WTC11 (cell line): ENCODE results near the gene SYNDIG1. TPM values are rescaled to one million over a fixed set of nuclear protein-coding genes. Genes with fewer than 3 reads are reported as not detected.

Experiments used
- ATAC-seq: fragments of 200-7000 bp; cut with Tn5 transposase; 2 replicates; pipeline ENCODE4 v1.10.0; 2021; ENCODE audit warnings: mild to moderate bottlenecking, moderate library complexity
- CTCF ChIA-PET: fragments of 300-600 bp; sonication (Branson Sonifier 250); formaldehyde crosslinking; loops from one replicate; lab custom pipeline; 2021; ENCODE audit warnings: antibody characterized with exemption; lab: Charles Lee
- POLR2A ChIA-PET: fragments of 350-600 bp; sonication (Branson Sonifier 250); formaldehyde crosslinking; loops from one replicate; lab custom pipeline; 2021; ENCODE audit warnings: antibody characterized with exemption; lab: Charles Lee
- DNase-seq: peaks from one replicate; pipeline ENCODE4 v3.0.0; 2021; ENCODE audit warnings: low spot score
- H3K27ac Mint-ChIP-seq: 2 replicates; pipeline ENCODE4 v1.8.0; 2021; ENCODE audit warnings: mixed read lengths
- H3K27me3 Mint-ChIP-seq: 2 replicates; pipeline ENCODE4 v1.8.0; 2021; ENCODE audit warnings: low read depth, mild to moderate bottlenecking, moderate library complexity, mixed read lengths
- H3K36me3 Mint-ChIP-seq: 2 replicates; pipeline ENCODE4 v1.8.0; 2021; ENCODE audit warnings: mixed read lengths
- H3K4me1 Mint-ChIP-seq: 2 replicates; pipeline ENCODE4 v1.8.0; 2022; ENCODE audit warnings: mixed read lengths
- H3K4me3 Mint-ChIP-seq: 2 replicates; pipeline ENCODE4 v1.8.0; 2021; ENCODE audit warnings: mild to moderate bottlenecking, moderate library complexity, mixed read lengths
- H3K9me3 Mint-ChIP-seq: 2 replicates; pipeline ENCODE4 v1.8.0; 2021; ENCODE audit warnings: mixed read lengths
- ATF2 ChIP-seq: sonication (generic); formaldehyde crosslinking; IDR thresholded peaks from 2 replicates; pipeline ENCODE4 v1.8.1; 2022; ENCODE audit warnings: low read depth, missing genetic modification reagents, borderline replicate concordance
- ATF6 ChIP-seq: sonication (generic); formaldehyde crosslinking; IDR thresholded peaks from 2 replicates; pipeline ENCODE4 v1.8.1; 2023; ENCODE audit warnings: mild to moderate bottlenecking, missing genetic modification reagents
- E2F1 ChIP-seq: sonication (generic); formaldehyde crosslinking; IDR thresholded peaks from 2 replicates; pipeline ENCODE4 v1.8.0; 2022; ENCODE audit warnings: mild to moderate bottlenecking, missing genetic modification reagents
- E2F5 ChIP-seq: sonication (generic); formaldehyde crosslinking; IDR thresholded peaks from 2 replicates; pipeline ENCODE4 v1.8.1; 2022; ENCODE audit warnings: mild to moderate bottlenecking, moderate library complexity, missing genetic modification reagents
- GTF2I ChIP-seq: fragments of 250-450 bp; sonication (Bioruptor Pico); conservative IDR thresholded peaks from 2 replicates; pipeline ENCODE4 v1.4.0; 2021; ENCODE audit warnings: mild to moderate bottlenecking
- IRF1 ChIP-seq: sonication (generic); formaldehyde crosslinking; IDR thresholded peaks from 2 replicates; pipeline ENCODE4 v1.8.0; 2023; ENCODE audit warnings: missing genetic modification reagents
- JUN ChIP-seq: sonication (generic); formaldehyde crosslinking; IDR thresholded peaks from 2 replicates; pipeline ENCODE4 v1.8.0; 2023; ENCODE audit warnings: mild to moderate bottlenecking, missing genetic modification reagents
- PRDM15 ChIP-seq: sonication (generic); formaldehyde crosslinking; IDR thresholded peaks from 2 replicates; pipeline ENCODE4 v1.8.0; 2022; ENCODE audit warnings: missing genetic modification reagents
- PREB ChIP-seq: sonication (generic); formaldehyde crosslinking; IDR thresholded peaks from 2 replicates; pipeline ENCODE4 v1.8.1; 2022; ENCODE audit warnings: mild to moderate bottlenecking, missing genetic modification reagents, moderate library complexity, borderline replicate concordance
- SMAD4 ChIP-seq: sonication (generic); formaldehyde crosslinking; IDR thresholded peaks from 2 replicates; pipeline ENCODE4 v1.8.0; 2022; ENCODE audit warnings: mild to moderate bottlenecking, missing genetic modification reagents
- SP1 ChIP-seq: sonication (generic); formaldehyde crosslinking; conservative IDR thresholded peaks from 2 replicates; pipeline ENCODE4 v1.8.1; 2022; ENCODE audit warnings: missing genetic modification reagents
- TCF7 ChIP-seq: sonication (generic); formaldehyde crosslinking; IDR thresholded peaks from 2 replicates; pipeline ENCODE4 v1.8.0; 2022; ENCODE audit warnings: mild to moderate bottlenecking, low read depth, missing genetic modification reagents, moderate library complexity
- USF2 ChIP-seq: sonication (generic); formaldehyde crosslinking; IDR thresholded peaks from 2 replicates; pipeline ENCODE4 v1.8.1; 2023; ENCODE audit warnings: mild to moderate bottlenecking, missing genetic modification reagents, moderate library complexity
- ZBTB43 ChIP-seq: sonication (generic); formaldehyde crosslinking; IDR thresholded peaks from 2 replicates; pipeline ENCODE4 v1.8.1; 2023; ENCODE audit warnings: mild to moderate bottlenecking, missing genetic modification reagents
- ZNF219 ChIP-seq: sonication (generic); formaldehyde crosslinking; IDR thresholded peaks from 2 replicates; pipeline ENCODE4 v1.8.0; 2023; ENCODE audit warnings: missing genetic modification reagents, mild to moderate bottlenecking, borderline replicate concordance
- ZNF232 ChIP-seq: sonication (generic); formaldehyde crosslinking; IDR thresholded peaks from 2 replicates; pipeline ENCODE4 v1.8.0; 2022; ENCODE audit warnings: mild to moderate bottlenecking, missing genetic modification reagents
- ZNF317 ChIP-seq: sonication (generic); formaldehyde crosslinking; IDR thresholded peaks from 2 replicates; pipeline ENCODE4 v1.8.1; 2023; ENCODE audit warnings: low read depth, mild to moderate bottlenecking, moderate library complexity, missing genetic modification reagents, borderline replicate concordance
- ZNF512 ChIP-seq: sonication (generic); formaldehyde crosslinking; IDR thresholded peaks from 2 replicates; pipeline ENCODE4 v1.8.1; 2022; ENCODE audit warnings: missing genetic modification reagents, borderline replicate concordance
- total RNA-seq: library from RNA; stranded (reverse); gene quantifications from 3 replicates; pipeline ENCODE4 v1.2.3, GENCODE V29; 2021

Gene SYNDIG1
- total RNA-seq, 1 experiment from 2014 or later, result 6.4 TPM

GRCh38 chr20:24619212-24619611 lies 149.8 kb downstream of the SYNDIG1 start:
- DNase-seq (no peak), ATAC-seq (no peak)
- Mint-ChIP-seq H3K36me3 (no peaks in the 10 kb centered on the region; the same call in 1 of the 2 replicates), H3K27ac (no peak overlapping the region), H3K9me3 (peaks cover 19% of the 10 kb centered on the region), H3K4me3 (no peak overlapping the region), H3K4me1 (peaks cover 10% of the 10 kb centered on the region), H3K27me3 (no peaks in the 10 kb centered on the region)
- ChIA-PET CTCF (no interaction called here), POLR2A (no interaction called here)
- TF ChIP-seq ZNF232 (CRISPR knock-in tag), result no peak
- TF ChIP-seq SP1 (CRISPR knock-in tag), result no peak
- no peak for TF ChIP-seq PREB (CRISPR knock-in tag)
- TF ChIP-seq SMAD4, result no peak
- TF ChIP-seq GTF2I, result no peak

- POLR2A ChIA-PET, result no interaction called here
- Mint-ChIP-seq H3K36me3 (peaks cover 2% of the 10 kb centered on the region), H3K4me3 (no peak overlapping the region), H3K27ac (no peak overlapping the region), H3K9me3 (peaks cover 30% of the 10 kb centered on the region), H3K4me1 (peaks cover 10% of the 10 kb centered on the region), H3K27me3 (no peaks in the 10 kb centered on the region)
- no peak for DNase-seq
- CTCF ChIA-PET, result no interaction called here
- ATAC-seq, result no peak
- TF ChIP-seq TCF7 (CRISPR knock-in tag) (no peak), JUN (CRISPR knock-in tag) (no peak), ZNF317 (CRISPR knock-in tag) (no peak), E2F1 (CRISPR knock-in tag) (no peak), E2F5 (CRISPR knock-in tag) (no peak), ZBTB43 (no peak), ZNF219 (CRISPR knock-in tag) (no peak), IRF1 (CRISPR knock-in tag) (no peak), PRDM15 (CRISPR knock-in tag) (no peak), USF2 (CRISPR knock-in tag) (no peak), ZNF512 (CRISPR knock-in tag) (no peak), ATF6 (CRISPR knock-in tag) (no peak), ATF2 (CRISPR knock-in tag) (no peak)
Observed at GRCh38 chr20:24620937-24621519, 151.6 kb downstream of the SYNDIG1 start.
